Panc1 (cell line): ENCODE data around the gene LPP.

Experiments
- CTCF ChIP-seq: fragments of 450-650 bp; IDR thresholded peaks from 2 replicates; pipeline ENCODE4 v1.5.1; 2017; ENCODE audit warnings: mild to moderate bottlenecking
- POLR2AphosphoS5 ChIP-seq: IDR thresholded peaks from 2 replicates; pipeline ENCODE4 v1.6.1; 2012; ENCODE audit warnings: mild to moderate bottlenecking, low read depth, low read length, moderate library complexity
- REST ChIP-seq, 2 experiments: IDR thresholded peaks; 2 replicates each; pipeline ENCODE4 v1.6.1; 2011 to 2012; ENCODE audit warnings: low read depth in 2 of 2, control low read depth in 1 of 2, low read length in 1 of 2, mild to moderate bottlenecking in 1 of 2, moderate library complexity in 1 of 2; ENCODE audit not compliant: insufficient read depth in 1 of 2
- SIN3A ChIP-seq: IDR thresholded peaks from 2 replicates; pipeline ENCODE4 v1.6.1; 2012; ENCODE audit warnings: low read depth, mild to moderate bottlenecking, low read length, moderate library complexity, borderline replicate concordance; ENCODE audit not compliant: insufficient read depth
- TCF7L2 ChIP-seq: IDR thresholded peaks from 2 replicates; pipeline ENCODE4 v1.6.1; 2011; ENCODE audit warnings: mild to moderate bottlenecking, low read depth, low read length, inconsistent platforms

- TF ChIP-seq CTCF (no peak), POLR2AphosphoS5 (no peak), REST (IDR thresholded peaks at IDR 0.05; ENCODE audit: insufficient read depth in 1 of 2, low read depth in 2 of 2, low read length in 1 of 2) (no peak), SIN3A (no peak), TCF7L2 (no peak)
Observed at GRCh38 chr3:188150982-188151381, 3.0 kb upstream of the LPP start.
